OCI-LY1 (cell line): ENCODE results near the gene ENTREP3.

ENCODE experiments used
- EZH2 ChIP-seq: fragments of 200-600 bp; sonication (generic), shearing (Covaris generic); IDR thresholded peaks from 2 replicates; pipeline ENCODE4 v1.8.0; 2017; ENCODE audit warnings: borderline replicate concordance, mixed run types, mild to moderate bottlenecking, antibody characterized with exemption, low read length, moderate library complexity, mixed read lengths
- TF ChIP-seq, protein P1 (sequence below): fragments of 200-600 bp; sonication (generic), shearing (Covaris generic); IDR thresholded peaks from 2 replicates; pipeline ENCODE4 v1.5.1; 2017; ENCODE audit warnings: mild to moderate bottlenecking, antibody characterized with exemption, low read length, moderate library complexity, mixed read lengths

DNA sequence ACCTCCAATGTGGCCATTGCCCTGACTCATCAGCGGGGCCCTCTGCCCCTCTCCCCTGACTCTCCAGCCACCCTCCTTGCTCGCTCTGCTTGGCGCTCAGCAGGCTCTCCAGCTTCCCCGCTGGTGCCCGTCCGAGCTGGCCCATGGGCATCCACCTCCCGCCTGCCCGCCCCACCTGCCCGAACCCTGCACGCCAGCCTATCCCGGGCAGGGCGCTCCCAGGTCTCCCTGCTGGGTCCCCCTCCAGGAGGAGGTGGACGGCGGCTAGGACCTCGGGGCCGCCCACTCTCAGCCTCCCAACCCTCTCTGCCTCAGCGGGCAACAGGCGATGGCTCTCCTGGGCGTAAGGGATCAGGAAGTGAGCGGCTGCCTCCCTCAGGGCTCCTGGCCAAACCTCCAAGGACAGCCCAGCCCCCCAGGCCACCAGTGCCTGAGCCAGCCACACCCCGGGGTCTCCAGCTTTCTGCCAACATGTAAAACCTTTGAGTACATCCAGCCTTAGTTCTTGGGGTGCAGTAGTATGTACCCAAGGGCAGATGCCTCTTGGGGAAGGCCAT lies 32.8 kb upstream of the ENTREP3 start:
- TF ChIP-seq, protein P1, sequence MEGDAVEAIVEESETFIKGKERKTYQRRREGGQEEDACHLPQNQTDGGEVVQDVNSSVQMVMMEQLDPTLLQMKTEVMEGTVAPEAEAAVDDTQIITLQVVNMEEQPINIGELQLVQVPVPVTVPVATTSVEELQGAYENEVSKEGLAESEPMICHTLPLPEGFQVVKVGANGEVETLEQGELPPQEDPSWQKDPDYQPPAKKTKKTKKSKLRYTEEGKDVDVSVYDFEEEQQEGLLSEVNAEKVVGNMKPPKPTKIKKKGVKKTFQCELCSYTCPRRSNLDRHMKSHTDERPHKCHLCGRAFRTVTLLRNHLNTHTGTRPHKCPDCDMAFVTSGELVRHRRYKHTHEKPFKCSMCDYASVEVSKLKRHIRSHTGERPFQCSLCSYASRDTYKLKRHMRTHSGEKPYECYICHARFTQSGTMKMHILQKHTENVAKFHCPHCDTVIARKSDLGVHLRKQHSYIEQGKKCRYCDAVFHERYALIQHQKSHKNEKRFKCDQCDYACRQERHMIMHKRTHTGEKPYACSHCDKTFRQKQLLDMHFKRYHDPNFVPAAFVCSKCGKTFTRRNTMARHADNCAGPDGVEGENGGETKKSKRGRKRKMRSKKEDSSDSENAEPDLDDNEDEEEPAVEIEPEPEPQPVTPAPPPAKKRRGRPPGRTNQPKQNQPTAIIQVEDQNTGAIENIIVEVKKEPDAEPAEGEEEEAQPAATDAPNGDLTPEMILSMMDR: no peak
- TF ChIP-seq EZH2: no peak
